GM23338 (cell line): ENCODE data around the gene FAM81A. TPM values are rescaled to one million over a fixed set of nuclear protein-coding genes. Genes with fewer than 3 reads are reported as not detected.

Experiments
- ATAC-seq: fragments of 200-7000 bp; cut with Tn5 transposase; 3 replicates; pipeline ENCODE4 v1.9.1; 2020
- DNase-seq: peaks from one replicate; pipeline ENCODE4 v3.0.0-alpha.2; 2015; ENCODE audit warnings: low spot score
- H2AFZ ChIP-seq: fragments of 200-600 bp; sonication (generic); 2 replicates; pipeline ENCODE4 v1.8.0; 2016; ENCODE audit warnings: antibody characterized with exemption, mild to moderate bottlenecking, moderate library complexity
- H3F3A ChIP-seq: fragments of 200-600 bp; sonication (generic); replicated peaks from 2 replicates; pipeline ENCODE4 v1.8.0; 2017; ENCODE audit warnings: antibody characterized with exemption, mixed run types, low read depth
- H3K27ac ChIP-seq: fragments of 200-600 bp; sonication (generic); 2 replicates; pipeline ENCODE4 v1.6.1; 2016; ENCODE audit warnings: low read depth
- H3K27me3 ChIP-seq: fragments of 200-600 bp; sonication (generic); 2 replicates; pipeline ENCODE4 v1.8.0; 2016; ENCODE audit warnings: mild to moderate bottlenecking, mixed run types, moderate library complexity; ENCODE audit not compliant: insufficient read depth
- H3K36me3 ChIP-seq: fragments of 200-600 bp; sonication (generic); 2 replicates; pipeline ENCODE4 v1.8.0; 2016; ENCODE audit warnings: mild to moderate bottlenecking; ENCODE audit not compliant: insufficient read depth
- H3K4me1 ChIP-seq: fragments of 200-600 bp; sonication (generic); 2 replicates; pipeline ENCODE4 v1.8.0; 2016; ENCODE audit warnings: mild to moderate bottlenecking, moderate library complexity; ENCODE audit not compliant: insufficient read depth
- H3K4me2 ChIP-seq: fragments of 200-600 bp; sonication (generic); 2 replicates; pipeline ENCODE4 v1.7.1; 2017; ENCODE audit warnings: mixed run types
- H3K4me3 ChIP-seq: fragments of 200-600 bp; sonication (generic); 2 replicates; pipeline ENCODE4 v1.6.1; 2016; ENCODE audit warnings: mixed run types
- H3K79me2 ChIP-seq: fragments of 200-600 bp; sonication (generic); replicated peaks from 2 replicates; pipeline ENCODE4 v1.8.0; 2017; ENCODE audit warnings: mild to moderate bottlenecking; ENCODE audit not compliant: insufficient read depth
- H3K9me2 ChIP-seq: fragments of 200-600 bp; sonication (generic); 2 replicates; pipeline ENCODE4 v1.8.0; 2017; ENCODE audit not compliant: insufficient read depth
- H4K20me1 ChIP-seq: fragments of 200-600 bp; sonication (generic); replicated peaks from 2 replicates; pipeline ENCODE4 v1.8.0; 2017; ENCODE audit warnings: mild to moderate bottlenecking; ENCODE audit not compliant: insufficient read depth
- H3K27ac Mint-ChIP-seq: 2 replicates; pipeline ENCODE4 v1.8.0; 2020; ENCODE audit warnings: inconsistent platforms, mild to moderate bottlenecking, moderate library complexity, mixed read lengths
- H3K27me3 Mint-ChIP-seq: 3 replicates; pipeline ENCODE4 v1.8.0; 2022; ENCODE audit warnings: low read depth, mild to moderate bottlenecking, moderate library complexity, mixed read lengths, inconsistent platforms; ENCODE audit not compliant: insufficient read depth, poor library complexity
- H3K36me3 Mint-ChIP-seq: 3 replicates; pipeline ENCODE4 v1.8.0; 2021; ENCODE audit warnings: low read depth, mild to moderate bottlenecking, inconsistent platforms, moderate library complexity, mixed read lengths
- H3K4me1 Mint-ChIP-seq: 3 replicates; pipeline ENCODE4 v1.8.0; 2020; ENCODE audit warnings: mild to moderate bottlenecking, inconsistent platforms, mixed read lengths
- H3K4me3 Mint-ChIP-seq: 3 replicates; pipeline ENCODE4 v1.8.0; 2021; ENCODE audit warnings: moderate library complexity, mild to moderate bottlenecking, inconsistent platforms, mixed read lengths
- H3K9me3 Mint-ChIP-seq: 3 replicates; pipeline ENCODE4 v1.8.0; 2020; ENCODE audit warnings: moderate library complexity, mild to moderate bottlenecking, inconsistent platforms, mixed read lengths
- CREB1 ChIP-seq: fragments of 250-450 bp; sonication (Bioruptor Pico); IDR thresholded peaks from 2 replicates; pipeline ENCODE4 v1.5.0; 2020; ENCODE audit warnings: low read depth, mild to moderate bottlenecking, moderate library complexity
- EZH2 ChIP-seq: fragments of 200-600 bp; sonication (generic); IDR thresholded peaks from one replicate; pipeline ENCODE4 v1.8.0; 2017; ENCODE audit warnings: antibody characterized with exemption, mild to moderate bottlenecking, low read depth; ENCODE audit not compliant: unreplicated experiment
- EZH2phosphoT487 ChIP-seq: fragments of 200-600 bp; sonication (generic); IDR thresholded peaks from one replicate; pipeline ENCODE4 v1.8.1; 2018; ENCODE audit warnings: antibody characterized with exemption; ENCODE audit not compliant: unreplicated experiment
- JUNB ChIP-seq: IDR thresholded peaks from one replicate; pipeline ENCODE4 v1.6.1; 2016; ENCODE audit warnings: antibody characterized with exemption; ENCODE audit not compliant: unreplicated experiment
- NANOG ChIP-seq: IDR thresholded peaks from 2 replicates; pipeline ENCODE4 v1.6.1; 2016; ENCODE audit warnings: antibody characterized with exemption, borderline replicate concordance
- POLR2AphosphoS5 ChIP-seq: IDR thresholded peaks from 2 replicates; pipeline ENCODE4 v1.6.1; 2016; ENCODE audit warnings: antibody characterized with exemption, low read depth
- STAT1 ChIP-seq: IDR thresholded peaks from one replicate; pipeline ENCODE4 v1.6.1; 2016; ENCODE audit warnings: antibody characterized with exemption; ENCODE audit not compliant: unreplicated experiment
- ZNF114 ChIP-seq: fragments of 250-450 bp; sonication (Bioruptor Pico); IDR thresholded peaks from 2 replicates; pipeline ENCODE4 v1.5.0; 2020; ENCODE audit warnings: mild to moderate bottlenecking, moderate library complexity
- ZNF331 ChIP-seq: fragments of 250-450 bp; sonication (Bioruptor Pico); IDR thresholded peaks from 2 replicates; pipeline ENCODE4 v1.5.0; 2020; ENCODE audit warnings: low read depth, mild to moderate bottlenecking, moderate library complexity
- polyA plus RNA-seq: library from polyadenylated mRNA; unstranded; fragments of >200 nt; fragmentation: Nextera tagmentation; extraction: Ambion mirVana; gene quantifications from 2 replicates; pipeline ENCODE4 v1.2.1, GENCODE V29; 2016
- total RNA-seq: library from RNA; depleted of rRNA; stranded (reverse); fragments of >200 nt; shearing (Covaris generic); gene quantifications from 2 replicates; pipeline ENCODE4 v1.2.3, GENCODE V29; 2014
- TF ChIP-seq, protein P1 (sequence below), 2 experiments: fragments of 200-600 bp in 1 of 2; sonication (generic) in 1 of 2; conservative IDR thresholded peaks; 2 replicates each; pipeline versions ENCODE4 v1.5.1 to v1.6.1; 2016 to 2017; ENCODE audit warnings: antibody characterized with exemption in 2 of 2, low read depth in 2 of 2, mild to moderate bottlenecking in 2 of 2, moderate library complexity in 1 of 2
- TF ChIP-seq, protein P2 (sequence below): fragments of 250-450 bp; sonication (Bioruptor Pico); IDR thresholded peaks from 2 replicates; pipeline ENCODE4 v1.5.0; 2020; ENCODE audit warnings: mild to moderate bottlenecking, moderate library complexity
- TF ChIP-seq, protein P3 (sequence below): IDR thresholded peaks from one replicate; pipeline ENCODE4 v1.6.1; 2018; ENCODE audit warnings: antibody characterized with exemption; ENCODE audit not compliant: unreplicated experiment
- TF ChIP-seq, protein P4 (sequence below): IDR thresholded peaks from 2 replicates; pipeline ENCODE4 v1.6.1; 2016; ENCODE audit warnings: antibody characterized with exemption

Gene FAM81A
- total and polyA plus RNA-seq, 2 experiments from 2014 or later, result 0.73 to 4.1 TPM

DNA sequence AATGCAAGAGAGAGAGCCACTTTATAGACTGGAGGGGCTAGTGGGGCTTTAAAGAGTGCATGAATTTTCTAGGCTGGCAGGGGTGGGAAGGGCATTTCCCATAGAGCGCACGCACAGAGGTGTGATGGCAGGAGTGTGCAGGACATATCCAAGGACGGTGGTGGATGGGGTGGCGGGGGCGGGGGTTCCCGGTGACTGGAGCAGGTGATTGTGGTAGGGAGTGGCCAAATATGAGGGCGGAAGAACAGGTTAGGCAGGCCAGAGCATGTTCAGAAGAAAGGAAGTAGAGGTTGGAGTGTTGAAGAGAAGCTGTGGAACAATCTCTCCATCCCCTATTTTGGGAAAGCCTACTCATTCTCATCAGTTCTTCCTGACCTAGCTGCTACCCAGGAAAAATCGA, 18.1 kb downstream of the FAM81A start:
- Mint-ChIP-seq H3K9me3 (no peaks in the 10 kb centered on the region), H3K27ac (no peak overlapping the region)

More for the DNA sequence above, 18.1 kb downstream of the FAM81A start:
- DNase-seq (no peak), ATAC-seq (no peak)
- peak overlapping the region; percentile 89; the same call in 1 of the 2 replicates for H2AFZ ChIP-seq
- Mint-ChIP-seq H3K27me3 (peaks cover 3% of the 10 kb centered on the region), H3K4me3 (no peak overlapping the region), H3K36me3 (no peaks in the 10 kb centered on the region), H3K4me1 (peaks cover 7% of the 10 kb centered on the region)
- H3K79me2 ChIP-seq, result no peaks in the 10 kb centered on the region
- H3K4me2 ChIP-seq, result no peak overlapping the region
- no peaks in the 10 kb centered on the region for H3K9me2 ChIP-seq
- no peak overlapping the region for H3K4me3 ChIP-seq
- H3K27ac ChIP-seq, result no peak overlapping the region
- TF ChIP-seq, protein P1, sequence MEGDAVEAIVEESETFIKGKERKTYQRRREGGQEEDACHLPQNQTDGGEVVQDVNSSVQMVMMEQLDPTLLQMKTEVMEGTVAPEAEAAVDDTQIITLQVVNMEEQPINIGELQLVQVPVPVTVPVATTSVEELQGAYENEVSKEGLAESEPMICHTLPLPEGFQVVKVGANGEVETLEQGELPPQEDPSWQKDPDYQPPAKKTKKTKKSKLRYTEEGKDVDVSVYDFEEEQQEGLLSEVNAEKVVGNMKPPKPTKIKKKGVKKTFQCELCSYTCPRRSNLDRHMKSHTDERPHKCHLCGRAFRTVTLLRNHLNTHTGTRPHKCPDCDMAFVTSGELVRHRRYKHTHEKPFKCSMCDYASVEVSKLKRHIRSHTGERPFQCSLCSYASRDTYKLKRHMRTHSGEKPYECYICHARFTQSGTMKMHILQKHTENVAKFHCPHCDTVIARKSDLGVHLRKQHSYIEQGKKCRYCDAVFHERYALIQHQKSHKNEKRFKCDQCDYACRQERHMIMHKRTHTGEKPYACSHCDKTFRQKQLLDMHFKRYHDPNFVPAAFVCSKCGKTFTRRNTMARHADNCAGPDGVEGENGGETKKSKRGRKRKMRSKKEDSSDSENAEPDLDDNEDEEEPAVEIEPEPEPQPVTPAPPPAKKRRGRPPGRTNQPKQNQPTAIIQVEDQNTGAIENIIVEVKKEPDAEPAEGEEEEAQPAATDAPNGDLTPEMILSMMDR (conservative IDR thresholded peaks at IDR 0.05; ENCODE audit: low read depth in 2 of 2), result no peak
- TF ChIP-seq STAT1 (no peak), EZH2 (no peak), ZNF331 (CRISPR knock-in tag) (no peak), JUNB (no peak), ZNF114 (no peak), POLR2AphosphoS5 (no peak), NANOG (no peak), CREB1 (CRISPR knock-in tag) (no peak), EZH2phosphoT487 (no peak)
- TF ChIP-seq, protein P2, sequence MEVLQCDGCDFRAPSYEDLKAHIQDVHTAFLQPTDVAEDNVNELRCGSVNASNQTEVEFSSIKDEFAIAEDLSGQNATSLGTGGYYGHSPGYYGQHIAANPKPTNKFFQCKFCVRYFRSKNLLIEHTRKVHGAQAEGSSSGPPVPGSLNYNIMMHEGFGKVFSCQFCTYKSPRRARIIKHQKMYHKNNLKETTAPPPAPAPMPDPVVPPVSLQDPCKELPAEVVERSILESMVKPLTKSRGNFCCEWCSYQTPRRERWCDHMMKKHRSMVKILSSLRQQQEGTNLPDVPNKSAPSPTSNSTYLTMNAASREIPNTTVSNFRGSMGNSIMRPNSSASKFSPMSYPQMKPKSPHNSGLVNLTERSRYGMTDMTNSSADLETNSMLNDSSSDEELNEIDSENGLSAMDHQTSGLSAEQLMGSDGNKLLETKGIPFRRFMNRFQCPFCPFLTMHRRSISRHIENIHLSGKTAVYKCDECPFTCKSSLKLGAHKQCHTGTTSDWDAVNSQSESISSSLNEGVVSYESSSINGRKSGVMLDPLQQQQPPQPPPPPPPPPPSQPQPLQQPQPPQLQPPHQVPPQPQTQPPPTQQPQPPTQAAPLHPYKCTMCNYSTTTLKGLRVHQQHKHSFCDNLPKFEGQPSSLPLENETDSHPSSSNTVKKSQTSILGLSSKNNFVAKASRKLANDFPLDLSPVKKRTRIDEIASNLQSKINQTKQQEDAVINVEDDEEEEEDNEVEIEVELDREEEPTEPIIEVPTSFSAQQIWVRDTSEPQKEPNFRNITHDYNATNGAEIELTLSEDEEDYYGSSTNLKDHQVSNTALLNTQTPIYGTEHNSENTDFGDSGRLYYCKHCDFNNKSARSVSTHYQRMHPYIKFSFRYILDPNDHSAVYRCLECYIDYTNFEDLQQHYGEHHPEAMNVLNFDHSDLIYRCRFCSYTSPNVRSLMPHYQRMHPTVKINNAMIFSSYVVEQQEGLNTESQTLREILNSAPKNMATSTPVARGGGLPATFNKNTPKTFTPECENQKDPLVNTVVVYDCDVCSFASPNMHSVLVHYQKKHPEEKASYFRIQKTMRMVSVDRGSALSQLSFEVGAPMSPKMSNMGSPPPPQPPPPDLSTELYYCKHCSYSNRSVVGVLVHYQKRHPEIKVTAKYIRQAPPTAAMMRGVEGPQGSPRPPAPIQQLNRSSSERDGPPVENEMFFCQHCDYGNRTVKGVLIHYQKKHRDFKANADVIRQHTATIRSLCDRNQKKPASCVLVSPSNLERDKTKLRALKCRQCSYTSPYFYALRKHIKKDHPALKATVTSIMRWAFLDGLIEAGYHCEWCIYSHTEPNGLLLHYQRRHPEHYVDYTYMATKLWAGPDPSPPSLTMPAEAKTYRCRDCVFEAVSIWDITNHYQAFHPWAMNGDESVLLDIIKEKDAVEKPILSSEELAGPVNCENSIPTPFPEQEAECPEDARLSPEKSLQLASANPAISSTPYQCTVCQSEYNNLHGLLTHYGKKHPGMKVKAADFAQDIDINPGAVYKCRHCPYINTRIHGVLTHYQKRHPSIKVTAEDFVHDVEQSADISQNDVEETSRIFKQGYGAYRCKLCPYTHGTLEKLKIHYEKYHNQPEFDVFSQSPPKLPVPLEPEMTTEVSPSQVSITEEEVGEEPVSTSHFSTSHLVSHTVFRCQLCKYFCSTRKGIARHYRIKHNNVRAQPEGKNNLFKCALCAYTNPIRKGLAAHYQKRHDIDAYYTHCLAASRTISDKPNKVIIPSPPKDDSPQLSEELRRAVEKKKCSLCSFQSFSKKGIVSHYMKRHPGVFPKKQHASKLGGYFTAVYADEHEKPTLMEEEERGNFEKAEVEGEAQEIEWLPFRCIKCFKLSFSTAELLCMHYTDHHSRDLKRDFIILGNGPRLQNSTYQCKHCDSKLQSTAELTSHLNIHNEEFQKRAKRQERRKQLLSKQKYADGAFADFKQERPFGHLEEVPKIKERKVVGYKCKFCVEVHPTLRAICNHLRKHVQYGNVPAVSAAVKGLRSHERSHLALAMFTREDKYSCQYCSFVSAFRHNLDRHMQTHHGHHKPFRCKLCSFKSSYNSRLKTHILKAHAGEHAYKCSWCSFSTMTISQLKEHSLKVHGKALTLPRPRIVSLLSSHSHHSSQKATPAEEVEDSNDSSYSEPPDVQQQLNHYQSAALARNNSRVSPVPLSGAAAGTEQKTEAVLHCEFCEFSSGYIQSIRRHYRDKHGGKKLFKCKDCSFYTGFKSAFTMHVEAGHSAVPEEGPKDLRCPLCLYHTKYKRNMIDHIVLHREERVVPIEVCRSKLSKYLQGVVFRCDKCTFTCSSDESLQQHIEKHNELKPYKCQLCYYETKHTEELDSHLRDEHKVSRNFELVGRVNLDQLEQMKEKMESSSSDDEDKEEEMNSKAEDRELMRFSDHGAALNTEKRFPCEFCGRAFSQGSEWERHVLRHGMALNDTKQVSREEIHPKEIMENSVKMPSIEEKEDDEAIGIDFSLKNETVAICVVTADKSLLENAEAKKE (CRISPR knock-in tag), result no peak
- TF ChIP-seq, protein P3, sequence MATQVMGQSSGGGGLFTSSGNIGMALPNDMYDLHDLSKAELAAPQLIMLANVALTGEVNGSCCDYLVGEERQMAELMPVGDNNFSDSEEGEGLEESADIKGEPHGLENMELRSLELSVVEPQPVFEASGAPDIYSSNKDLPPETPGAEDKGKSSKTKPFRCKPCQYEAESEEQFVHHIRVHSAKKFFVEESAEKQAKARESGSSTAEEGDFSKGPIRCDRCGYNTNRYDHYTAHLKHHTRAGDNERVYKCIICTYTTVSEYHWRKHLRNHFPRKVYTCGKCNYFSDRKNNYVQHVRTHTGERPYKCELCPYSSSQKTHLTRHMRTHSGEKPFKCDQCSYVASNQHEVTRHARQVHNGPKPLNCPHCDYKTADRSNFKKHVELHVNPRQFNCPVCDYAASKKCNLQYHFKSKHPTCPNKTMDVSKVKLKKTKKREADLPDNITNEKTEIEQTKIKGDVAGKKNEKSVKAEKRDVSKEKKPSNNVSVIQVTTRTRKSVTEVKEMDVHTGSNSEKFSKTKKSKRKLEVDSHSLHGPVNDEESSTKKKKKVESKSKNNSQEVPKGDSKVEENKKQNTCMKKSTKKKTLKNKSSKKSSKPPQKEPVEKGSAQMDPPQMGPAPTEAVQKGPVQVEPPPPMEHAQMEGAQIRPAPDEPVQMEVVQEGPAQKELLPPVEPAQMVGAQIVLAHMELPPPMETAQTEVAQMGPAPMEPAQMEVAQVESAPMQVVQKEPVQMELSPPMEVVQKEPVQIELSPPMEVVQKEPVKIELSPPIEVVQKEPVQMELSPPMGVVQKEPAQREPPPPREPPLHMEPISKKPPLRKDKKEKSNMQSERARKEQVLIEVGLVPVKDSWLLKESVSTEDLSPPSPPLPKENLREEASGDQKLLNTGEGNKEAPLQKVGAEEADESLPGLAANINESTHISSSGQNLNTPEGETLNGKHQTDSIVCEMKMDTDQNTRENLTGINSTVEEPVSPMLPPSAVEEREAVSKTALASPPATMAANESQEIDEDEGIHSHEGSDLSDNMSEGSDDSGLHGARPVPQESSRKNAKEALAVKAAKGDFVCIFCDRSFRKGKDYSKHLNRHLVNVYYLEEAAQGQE, result no peak
- TF ChIP-seq, protein P4, sequence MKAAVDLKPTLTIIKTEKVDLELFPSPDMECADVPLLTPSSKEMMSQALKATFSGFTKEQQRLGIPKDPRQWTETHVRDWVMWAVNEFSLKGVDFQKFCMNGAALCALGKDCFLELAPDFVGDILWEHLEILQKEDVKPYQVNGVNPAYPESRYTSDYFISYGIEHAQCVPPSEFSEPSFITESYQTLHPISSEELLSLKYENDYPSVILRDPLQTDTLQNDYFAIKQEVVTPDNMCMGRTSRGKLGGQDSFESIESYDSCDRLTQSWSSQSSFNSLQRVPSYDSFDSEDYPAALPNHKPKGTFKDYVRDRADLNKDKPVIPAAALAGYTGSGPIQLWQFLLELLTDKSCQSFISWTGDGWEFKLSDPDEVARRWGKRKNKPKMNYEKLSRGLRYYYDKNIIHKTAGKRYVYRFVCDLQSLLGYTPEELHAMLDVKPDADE, result no peak
- no peaks in the 10 kb centered on the region for H4K20me1 ChIP-seq
- H3F3A ChIP-seq, result no peaks in the 10 kb centered on the region
- H3K36me3 ChIP-seq, result no peaks in the 10 kb centered on the region
- H3K4me1 ChIP-seq, result peaks cover 10% of the 10 kb centered on the region; the same call in 1 of the 2 replicates
- H3K27me3 ChIP-seq, result no peaks in the 10 kb centered on the region
